OCI-LY3 (cell line): ENCODE results near the gene ASB15.
"Not testable (repeated sequence)": the region's sequence is repeated elsewhere in the genome, so short reads cannot be mapped to it uniquely, and the experiment has no call there.

Experiments
- H2AFZ ChIP-seq: fragments of 200-600, 300-600 bp; shearing (Covaris generic); 2 replicates; pipeline ENCODE4 v1.6.0; 2014; ENCODE audit warnings: antibody characterized with exemption, low read depth, low read length
- H3K27ac ChIP-seq: fragments of 200-600, 300-600 bp; sonication (generic); 2 replicates; pipeline ENCODE4 v1.5.1; 2014; ENCODE audit warnings: mild to moderate bottlenecking, low read length, moderate library complexity, mixed read lengths
- H3K27me3 ChIP-seq: fragments of 200-600, 300-600 bp; sonication (generic); 2 replicates; pipeline ENCODE4 v1.6.1; 2014; ENCODE audit warnings: low read depth, low read length, mixed read lengths
- H3K36me3 ChIP-seq: fragments of 200-600, 300-600 bp; sonication (generic); replicated peaks from 2 replicates; pipeline ENCODE3; 2014; ENCODE audit warnings: low read depth, low read length, mixed read lengths
- H3K4me1 ChIP-seq: fragments of 300-600, 200-600 bp; sonication (generic); 2 replicates; pipeline ENCODE4 v1.6.1; 2014; ENCODE audit warnings: low read length, mixed read lengths
- H3K4me2 ChIP-seq: fragments of 200-600, 300-600 bp; sonication (generic); 2 replicates; pipeline ENCODE4 v1.6.1; 2014; ENCODE audit warnings: low read length, mixed read lengths
- H3K4me3 ChIP-seq: fragments of 300-600, 200-600 bp; sonication (generic); 2 replicates; pipeline ENCODE4 v1.5.1; 2014; ENCODE audit warnings: antibody characterized with exemption, mild to moderate bottlenecking, low read length, moderate library complexity
- H3K79me2 ChIP-seq: fragments of 300-600, 200-600 bp; shearing (Covaris generic); 2 replicates; pipeline ENCODE4 v1.6.1; 2014; ENCODE audit warnings: mild to moderate bottlenecking, low read length, mixed read lengths
- H3K9ac ChIP-seq: fragments of 300-600, 200-600 bp; shearing (Covaris generic); 2 replicates; pipeline ENCODE4 v1.6.0; 2014; ENCODE audit warnings: mild to moderate bottlenecking, low read length, moderate library complexity
- H3K9me3 ChIP-seq: fragments of 200-600, 300-600 bp; shearing (Covaris generic); 2 replicates; pipeline ENCODE4 v1.6.1; 2014; ENCODE audit warnings: low read length, mixed read lengths; ENCODE audit not compliant: insufficient read depth
- H4K20me1 ChIP-seq: fragments of 200-600, 300-600 bp; sonication (generic); 2 replicates; pipeline ENCODE4 v1.6.1; 2016; ENCODE audit warnings: low read length, mixed read lengths; ENCODE audit not compliant: insufficient read depth
- EZH2phosphoT487 ChIP-seq: fragments of 200-600 bp; shearing (Covaris generic); IDR thresholded peaks from 2 replicates; pipeline ENCODE4 v1.6.1; 2018; ENCODE audit warnings: antibody characterized with exemption, mixed run types, low read depth
- TF ChIP-seq, protein P1 (sequence below): fragments of 200-600, 300-600 bp; sonication (generic); IDR thresholded peaks from 2 replicates; pipeline ENCODE4 v1.5.1; 2014; ENCODE audit warnings: antibody characterized with exemption, low read length, low read depth

ASB15 gene

DNA sequence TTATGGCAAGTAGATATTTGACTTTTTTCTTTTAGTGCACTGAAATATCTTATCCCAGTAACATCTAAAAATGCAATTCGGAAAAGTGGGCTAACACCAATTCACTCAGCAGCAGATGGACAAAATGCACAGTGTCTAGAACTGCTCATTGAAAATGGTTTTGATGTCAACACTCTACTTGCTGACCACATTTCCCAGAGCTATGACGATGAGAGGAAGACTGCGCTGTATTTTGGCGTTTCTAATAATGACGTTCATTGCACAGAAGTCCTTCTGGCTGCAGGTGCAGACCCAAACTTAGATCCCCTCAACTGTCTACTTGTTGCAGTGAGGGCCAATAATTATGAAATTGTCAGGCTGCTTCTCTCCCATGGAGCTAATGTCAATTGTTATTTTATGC, 27.2 kb downstream of the ASB15 start:
- Histone ChIP-seq H3K9ac (no peak overlapping the region), H3K27ac (no peak overlapping the region), H3K4me3 (no peak overlapping the region), H4K20me1 (no peaks in the 10 kb centered on the region), H3K36me3 (no peaks in the 10 kb centered on the region), H3K27me3 (no peaks in the 10 kb centered on the region), H2AFZ (no peak overlapping the region), H3K9me3 (no peaks in the 10 kb centered on the region), H3K4me2 (no peak overlapping the region), H3K79me2 (no peaks in the 10 kb centered on the region), H3K4me1 (peaks cover 7% of the 10 kb centered on the region)
- TF ChIP-seq, protein P1, sequence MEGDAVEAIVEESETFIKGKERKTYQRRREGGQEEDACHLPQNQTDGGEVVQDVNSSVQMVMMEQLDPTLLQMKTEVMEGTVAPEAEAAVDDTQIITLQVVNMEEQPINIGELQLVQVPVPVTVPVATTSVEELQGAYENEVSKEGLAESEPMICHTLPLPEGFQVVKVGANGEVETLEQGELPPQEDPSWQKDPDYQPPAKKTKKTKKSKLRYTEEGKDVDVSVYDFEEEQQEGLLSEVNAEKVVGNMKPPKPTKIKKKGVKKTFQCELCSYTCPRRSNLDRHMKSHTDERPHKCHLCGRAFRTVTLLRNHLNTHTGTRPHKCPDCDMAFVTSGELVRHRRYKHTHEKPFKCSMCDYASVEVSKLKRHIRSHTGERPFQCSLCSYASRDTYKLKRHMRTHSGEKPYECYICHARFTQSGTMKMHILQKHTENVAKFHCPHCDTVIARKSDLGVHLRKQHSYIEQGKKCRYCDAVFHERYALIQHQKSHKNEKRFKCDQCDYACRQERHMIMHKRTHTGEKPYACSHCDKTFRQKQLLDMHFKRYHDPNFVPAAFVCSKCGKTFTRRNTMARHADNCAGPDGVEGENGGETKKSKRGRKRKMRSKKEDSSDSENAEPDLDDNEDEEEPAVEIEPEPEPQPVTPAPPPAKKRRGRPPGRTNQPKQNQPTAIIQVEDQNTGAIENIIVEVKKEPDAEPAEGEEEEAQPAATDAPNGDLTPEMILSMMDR, result no peak
- no peak for TF ChIP-seq EZH2phosphoT487

DNA sequence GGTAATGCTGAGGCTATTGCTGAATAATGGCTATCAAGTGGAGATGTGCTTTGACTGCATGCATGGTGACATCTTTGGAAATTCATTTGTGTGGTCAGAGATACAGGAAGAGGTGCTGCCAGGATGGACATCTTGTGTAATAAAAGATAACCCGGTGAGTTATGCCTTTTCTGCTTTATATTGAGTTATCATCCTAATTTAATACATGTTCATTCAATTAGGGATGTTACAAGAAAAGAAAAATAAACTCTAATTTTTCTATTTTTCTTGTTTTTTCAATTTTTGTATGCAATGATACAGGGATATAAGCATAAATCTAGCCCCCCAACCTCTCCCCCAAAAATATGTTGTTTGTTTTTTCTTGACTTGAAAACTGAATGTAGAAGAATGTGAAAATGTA, 27.7 kb downstream of the ASB15 start:
- H3K27ac ChIP-seq, result no peak overlapping the region
- no peaks in the 10 kb centered on the region for H3K79me2 ChIP-seq
- no peak overlapping the region for H3K4me2 ChIP-seq
- H3K27me3 ChIP-seq, result no peaks in the 10 kb centered on the region
- no peak overlapping the region for H3K9ac ChIP-seq
- TF ChIP-seq, protein P1, result no peak
- no peak for TF ChIP-seq EZH2phosphoT487
- peaks cover 2% of the 10 kb centered on the region; the same call in 1 of the 2 replicates for H3K4me1 ChIP-seq
- no peaks in the 10 kb centered on the region for H3K9me3 ChIP-seq
- no peak overlapping the region for H3K4me3 ChIP-seq
- no peak overlapping the region for H2AFZ ChIP-seq
- no peaks in the 10 kb centered on the region for H3K36me3 ChIP-seq
- H4K20me1 ChIP-seq, result no peaks in the 10 kb centered on the region

DNA sequence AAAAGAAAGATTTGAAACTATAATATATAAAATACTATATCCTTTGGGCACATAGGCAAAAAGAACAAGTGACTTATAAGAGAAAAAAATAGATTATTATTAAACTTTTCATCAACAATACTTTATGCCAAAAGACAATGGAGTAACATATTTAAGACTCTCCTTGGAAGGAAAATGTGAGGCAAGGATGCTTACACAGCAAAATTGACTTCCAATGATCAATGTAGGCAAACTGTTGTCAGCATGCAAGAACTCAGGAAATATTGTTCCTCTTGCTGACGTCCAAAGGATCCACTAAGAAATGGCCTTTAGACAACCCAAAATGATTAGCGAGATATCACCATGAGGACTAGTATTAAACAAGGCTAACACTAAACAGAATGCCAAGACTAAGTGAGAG, 31.2 kb downstream of the ASB15 start:
- Histone ChIP-seq H3K79me2 (no peaks in the 10 kb centered on the region), H3K4me1 (no peaks in the 10 kb centered on the region), H3K27ac (no peak overlapping the region), H3K27me3 (peaks cover 3% of the 10 kb centered on the region; the same call in 1 of the 2 replicates), H3K4me3 (no peak overlapping the region), H4K20me1 (no peaks in the 10 kb centered on the region), H3K36me3 (no peaks in the 10 kb centered on the region), H3K9ac (no peak overlapping the region), H3K9me3 (no peaks in the 10 kb centered on the region), H3K4me2 (no peak overlapping the region), H2AFZ (no peak overlapping the region)
- TF ChIP-seq, protein P1, result no peak
- no peak for TF ChIP-seq EZH2phosphoT487

DNA sequence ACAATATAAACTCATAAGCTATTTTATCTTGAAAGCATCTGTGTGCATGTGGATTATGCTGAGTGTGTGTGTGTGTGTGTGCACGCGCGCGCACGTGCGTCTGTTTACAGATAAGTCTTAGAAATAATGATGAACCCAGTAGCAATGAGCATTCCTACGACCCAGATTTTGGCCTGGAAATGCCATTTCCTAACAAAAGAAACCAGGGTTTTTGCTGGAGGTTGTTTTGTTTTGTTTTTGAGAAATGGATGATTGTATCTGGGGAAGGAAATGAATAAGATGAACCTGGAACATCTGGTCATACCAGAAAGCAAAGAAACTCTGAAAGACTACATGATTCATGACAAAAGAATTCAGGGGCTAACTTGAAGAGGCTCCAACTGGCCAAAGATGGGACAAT, 31.9 kb downstream of the ASB15 start:
- Histone ChIP-seq H3K79me2 (no peaks in the 10 kb centered on the region), H3K4me1 (no peaks in the 10 kb centered on the region), H3K27me3 (peaks cover 3% of the 10 kb centered on the region; the same call in 1 of the 2 replicates), H3K4me2 (no peak overlapping the region), H3K36me3 (no peaks in the 10 kb centered on the region), H3K4me3 (no peak overlapping the region), H3K9me3 (no peaks in the 10 kb centered on the region), H3K27ac (no peak overlapping the region), H3K9ac (no peak overlapping the region), H4K20me1 (no peaks in the 10 kb centered on the region), H2AFZ (no peak overlapping the region)
- no peak for TF ChIP-seq EZH2phosphoT487
- TF ChIP-seq, protein P1, result no peak

DNA sequence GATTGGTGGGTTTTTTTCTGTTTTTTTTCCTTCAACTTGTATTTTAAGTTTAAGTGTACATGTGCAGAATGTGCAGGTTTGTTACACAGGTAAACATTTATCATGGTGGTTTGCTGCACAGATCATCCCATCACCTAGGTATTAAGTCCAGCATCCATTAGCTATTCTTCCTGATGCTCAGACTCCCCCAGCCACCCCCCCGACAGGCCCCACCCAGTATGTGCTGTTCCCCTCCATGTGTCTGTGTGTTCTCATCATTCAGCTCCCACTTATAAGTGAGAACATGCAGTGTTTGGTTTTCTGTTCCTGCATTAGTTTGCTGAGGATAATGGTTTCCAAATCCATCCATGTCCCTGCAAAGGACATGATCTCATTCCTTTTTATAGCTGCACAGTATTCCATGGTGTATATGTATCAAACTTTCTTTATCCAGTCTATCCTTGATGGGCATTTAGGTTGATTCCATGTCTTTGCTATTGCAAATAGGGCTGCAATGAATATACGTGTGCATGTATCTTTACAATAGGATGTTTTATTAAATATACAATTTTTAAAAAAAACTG, 32.5 kb downstream of the ASB15 start:
- H3K4me1 ChIP-seq, H3K9ac ChIP-seq, H3K4me3 ChIP-seq, H3K36me3 ChIP-seq, H3K27me3 ChIP-seq, H4K20me1 ChIP-seq, H3K4me2 ChIP-seq, H3K27ac ChIP-seq, H3K79me2 ChIP-seq, H3K9me3 ChIP-seq, H2AFZ ChIP-seq: not testable (repeated sequence)
